Diencephalon (tissue), 1 donor: ENCODE measurements around the gene PROS1. TPM values are rescaled to one million over a fixed set of nuclear protein-coding genes. Genes with fewer than 3 reads are reported as not detected.

ENCODE experiments used
- small RNA-seq: library from RNA; depleted of rRNA; stranded (forward); fragments of <200 nt; gene quantifications from one replicate; pipeline ENCODE3, GENCODE V24; 2014
- total RNA-seq: library from RNA; depleted of rRNA; stranded (reverse); fragments of >200 nt; gene quantifications from one replicate; pipeline ENCODE4 v1.2.3, GENCODE V29; 2014

Gene PROS1
- total RNA-seq, result 17.8 TPM

GRCh38 chr3:93973131-93974126 lies at the start of gene PROS1:
Gene PROS1 (minus strand): TSS chr3:93973896. CDS start chr3:93973749, 147 bp downstream.

GRCh38 chr3:93979850-93980676 lies 6.4 kb upstream of the PROS1 start, which contains the start of gene ARL13B:
Gene ARL13B (plus strand): TSS chr3:93980155. CDS start chr3:93980424, 269 bp downstream.

Small RNA genes lying within 50 kb of the gene (small RNA-seq; reads per million reads assigned to genes)
- gene RF00019 (not detected), gene RNU6-488P (not detected), gene RNU6-511P (not detected)

Other genes starting within 250 kb of the PROS1 start
- gene ARL13B, start 6.3 kb upstream of the PROS1 start, total RNA-seq, result 17.5 TPM
- gene STX19, start 54.7 kb upstream of the PROS1 start, total RNA-seq, result not detected
- gene DHFR2, start 89.0 kb upstream of the PROS1 start, total RNA-seq, result 7.6 TPM
- gene NSUN3, start 89.2 kb upstream of the PROS1 start, total RNA-seq, result 30.4 TPM